ENCODE measurements around the gene CORO1C. TPM values are rescaled to one million over a fixed set of nuclear protein-coding genes. Genes with fewer than 3 reads are reported as not detected.
A peak's percentile ranks its signal among the peaks of the same experiment; 100 is the strongest.

The CORO1C gene
- total and polyA plus RNA-seq, 9 of the 15 experiments (the other 6 are each of a cell fraction or from before 2014, with no cell fraction given): 55.2 to 280 (median 150) TPM

GRCh38 chr12:108691998-108692808, 39.1 kb downstream of the CORO1C start (continued):
- TF ChIP-seq ZNF318 (IDR thresholded peaks at IDR 0.05; ENCODE audit: borderline replicate concordance in 1 of 2, low read depth in 1 of 2) (no peak), STAG1 (CRISPR knock-in tag; IDR thresholded peaks at IDR 0.05; ENCODE audit: borderline replicate concordance) (no peak), TRIM24 (IDR thresholded peaks at IDR 0.05) (no peak), IRF1 (CRISPR knock-in tag; IDR thresholded peaks at IDR 0.05; ENCODE audit: borderline replicate concordance) (no peak), UBTF (IDR thresholded peaks at IDR 0.05; ENCODE audit: borderline replicate concordance in 1 of 2, low read depth in 2 of 2, low read length in 2 of 2) (no peak), KLF6 (CRISPR knock-in tag; IDR thresholded peaks at IDR 0.05; ENCODE audit: borderline replicate concordance) (no peak), CGGBP1 (CRISPR knock-in tag; IDR thresholded peaks at IDR 0.05) (no peak), HNRNPL (IDR thresholded peaks at IDR 0.05; ENCODE audit: low read depth, low read length) (no peak), FOSL1 (tag; conservative IDR thresholded peaks at IDR 0.05) (peak; percentile 69), TBL1XR1 (IDR thresholded peaks at IDR 0.05; ENCODE audit: low read length in 2 of 2) (no peak), ZFX (CRISPR knock-in tag; IDR thresholded peaks at IDR 0.05) (peak; percentile 9; the same call in 1 of the 2 replicates)
